K562 (cell line): ENCODE data around the gene TOM1. TPM values are rescaled to one million over a fixed set of nuclear protein-coding genes. Genes with fewer than 3 reads are reported as not detected.

Source experiments
- E2F6 ChIP-seq, 2 experiments: IDR thresholded peaks; 2 replicates each; pipeline ENCODE4 v1.6.1; 2011; ENCODE audit warnings: borderline replicate concordance in 1 of 2, control low read depth in 1 of 2, low read depth in 1 of 2, low read length in 1 of 2, mild to moderate bottlenecking in 1 of 2, mixed read lengths in 1 of 2, moderate library complexity in 1 of 2; ENCODE audit not compliant: insufficient read depth in 1 of 2, insufficient read length in 1 of 2, poor library complexity in 1 of 2, severe bottlenecking in 1 of 2; ENCODE audit errors: extremely low read depth in 1 of 2
- GTF2A2 ChIP-seq: IDR thresholded peaks from 2 replicates; pipeline ENCODE4 v1.6.1; 2016; ENCODE audit warnings: mild to moderate bottlenecking, missing genetic modification characterization, missing compliant biosample characterization
- KAT2B ChIP-seq: IDR thresholded peaks from one replicate; pipeline ENCODE4 v1.6.1; 2012; ENCODE audit warnings: low read depth, mild to moderate bottlenecking, control low read depth, inconsistent platforms, low read length, moderate library complexity
- KDM5B ChIP-seq: fragments of 200-600 bp; sonication (generic); IDR thresholded peaks from 2 replicates; pipeline ENCODE4 v1.6.1; 2012; ENCODE audit warnings: low read depth, mild to moderate bottlenecking, moderate library complexity, low read length, control low read depth, inconsistent platforms; ENCODE audit not compliant: insufficient replicate concordance
- MED1 ChIP-seq: sonication (generic); formaldehyde crosslinking; IDR thresholded peaks from 2 replicates; pipeline ENCODE4 v1.8.1; 2023; ENCODE audit warnings: missing genetic modification reagents, borderline replicate concordance
- MYNN ChIP-seq, 2 experiments: sonication (generic); formaldehyde crosslinking in 1 of 2; IDR thresholded peaks; 2 replicates each; pipeline versions ENCODE4 v1.5.0 to v1.6.1; 2016 to 2020; ENCODE audit warnings: antibody characterized with exemption in 1 of 2, missing genetic modification reagents in 1 of 2
- NCOA4 ChIP-seq: fragments of 450-650 bp; IDR thresholded peaks from 2 replicates; pipeline ENCODE4 v1.6.1; 2018; ENCODE audit warnings: mild to moderate bottlenecking; ENCODE audit not compliant: partially characterized antibody
- NR3C1 ChIP-seq: sonication (generic); formaldehyde crosslinking; IDR thresholded peaks from 2 replicates; pipeline ENCODE4 v1.8.1; 2022; ENCODE audit warnings: missing genetic modification reagents
- NRF1 ChIP-seq, 2 experiments: fragments of 450-650 bp; IDR thresholded peaks in 1 of 2; conservative IDR thresholded peaks in 1 of 2; 2 replicates each; pipeline ENCODE4 v1.6.1; 2014; ENCODE audit warnings: mild to moderate bottlenecking in 2 of 2
- PCBP2 ChIP-seq: fragments of 200-400 bp; formaldehyde crosslinking; IDR thresholded peaks from 2 replicates; pipeline ENCODE4 v1.6.1; 2018; ENCODE audit warnings: low read length, low read depth, mild to moderate bottlenecking, moderate library complexity; ENCODE audit not compliant: poor library complexity, severe bottlenecking
- POLR2AphosphoS5 ChIP-seq: IDR thresholded peaks from 2 replicates; pipeline ENCODE4 v1.6.1; 2011; ENCODE audit warnings: mild to moderate bottlenecking, low read depth, low read length, moderate library complexity; ENCODE audit not compliant: control insufficient read depth, insufficient read depth
- PRMT5 ChIP-seq: sonication (generic); formaldehyde crosslinking; IDR thresholded peaks from 2 replicates; pipeline ENCODE4 v1.5.0; 2020; ENCODE audit warnings: missing genetic modification reagents
- RBBP5 ChIP-seq: fragments of 200-600 bp; sonication (generic); IDR thresholded peaks from 2 replicates; pipeline ENCODE4 v1.6.1; 2012; ENCODE audit warnings: borderline replicate concordance, mild to moderate bottlenecking, low read length, control low read depth, inconsistent platforms; ENCODE audit not compliant: insufficient read depth, poor library complexity, severe bottlenecking
- SFPQ ChIP-seq: fragments of 200-400 bp; formaldehyde crosslinking; IDR thresholded peaks from 2 replicates; pipeline ENCODE4 v1.6.1; 2017; ENCODE audit warnings: mild to moderate bottlenecking, low read depth, low read length, moderate library complexity
- UBTF ChIP-seq, 2 experiments: IDR thresholded peaks; 2 replicates each; pipeline ENCODE4 v1.6.1; 2012; ENCODE audit warnings: improper control_type of control experiment in 2 of 2, low read depth in 2 of 2, low read length in 2 of 2, borderline replicate concordance in 1 of 2
- ZNF57 ChIP-seq: fragments of 450-650 bp; formaldehyde crosslinking; IDR thresholded peaks from 2 replicates; pipeline ENCODE4 v1.4.0; 2020; ENCODE audit warnings: mild to moderate bottlenecking, moderate library complexity
- polyA plus RNA-seq, 8 experiments: library from polyadenylated mRNA; depleted of rRNA in 4 of 8; stranded (reverse) in 5 of 8; unstranded in 3 of 8; fragments of >200 nt; fragmentation: Nextera tagmentation in 2 of 8; fragmentation: Illumina TruSeq in 1 of 8; extraction: Ambion mirVana in 2 of 8; extraction: Trizol in 1 of 8; gene quantifications; 2 replicates each; pipeline versions ENCODE4 v1.2.1 to v1.2.3, GENCODE V29; 2011 to 2014; ENCODE audit warnings: inconsistent platforms in 1 of 8, missing spikeins in 1 of 8
- total RNA-seq, 7 experiments: library from RNA; depleted of rRNA in 6 of 7; stranded (reverse); fragments of >200 nt in 6 of 7; fragmentation: Illumina TruSeq in 2 of 7; extraction: Trizol in 2 of 7; gene quantifications; 2 replicates each; pipeline versions ENCODE4 v1.2.1 to v1.2.3, GENCODE V29; 2011 to 2021; ENCODE audit warnings: low replicate concordance in 1 of 7
- TF ChIP-seq, protein P1 (sequence below), 2 experiments: fragments of 450-650 bp; conservative IDR thresholded peaks; 2 replicates each; pipeline ENCODE4 v1.6.1; 2017; ENCODE audit warnings: mild to moderate bottlenecking in 2 of 2, moderate library complexity in 2 of 2

TOM1 gene
- total and polyA plus RNA-seq, 9 of the 15 experiments (the other 6 are each of a cell fraction or from before 2014, with no cell fraction given), result 0.64 to 20.6 (median 12.0) TPM

DNA sequence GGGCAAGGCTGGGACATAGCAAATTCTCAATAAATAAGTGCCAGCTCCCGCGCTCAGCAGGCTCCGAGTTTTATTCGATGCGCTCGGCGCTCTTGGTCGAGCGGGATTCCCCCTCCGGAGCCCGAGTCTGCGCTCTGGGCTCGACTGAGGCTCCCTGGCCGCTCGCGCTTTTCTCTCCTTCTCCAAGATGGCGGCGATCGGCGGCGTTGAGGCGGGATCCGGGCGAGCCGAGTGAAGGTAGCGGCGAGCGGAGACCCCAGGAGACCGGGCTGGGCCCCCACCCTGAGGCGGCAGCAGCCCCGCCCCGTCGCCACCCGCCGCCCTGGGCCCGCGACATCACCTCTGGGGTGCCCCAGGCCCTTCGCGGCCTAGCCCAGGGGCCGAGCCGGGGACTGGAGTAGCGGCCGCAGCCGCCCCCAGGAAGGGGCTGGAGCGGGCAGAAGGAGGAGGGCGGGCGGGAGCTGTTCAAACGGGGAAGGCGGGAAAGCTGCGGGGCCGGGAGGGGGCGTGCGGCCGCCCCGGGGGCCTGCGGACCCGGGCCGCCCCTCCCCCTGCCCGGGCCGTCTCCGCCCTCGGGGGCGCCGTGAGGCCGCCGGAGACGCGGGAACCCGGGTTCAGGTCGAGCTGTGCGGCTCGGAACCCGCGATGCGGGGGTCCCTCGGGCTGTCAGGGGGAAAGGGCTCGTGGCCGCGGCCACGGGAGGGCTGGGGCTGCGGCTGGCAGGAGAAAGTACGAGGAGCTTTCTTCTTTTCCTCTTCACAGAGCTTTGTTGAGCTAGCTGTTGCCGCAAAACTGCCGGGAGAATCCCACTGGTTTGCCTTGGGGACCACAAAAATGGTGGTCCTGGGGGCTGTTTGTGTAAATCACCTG is 42.1 kb upstream of the TOM1 start, which contains the start of gene HMGXB4 (continued):
- no peak for TF ChIP-seq SFPQ
- TF ChIP-seq, protein P1, sequence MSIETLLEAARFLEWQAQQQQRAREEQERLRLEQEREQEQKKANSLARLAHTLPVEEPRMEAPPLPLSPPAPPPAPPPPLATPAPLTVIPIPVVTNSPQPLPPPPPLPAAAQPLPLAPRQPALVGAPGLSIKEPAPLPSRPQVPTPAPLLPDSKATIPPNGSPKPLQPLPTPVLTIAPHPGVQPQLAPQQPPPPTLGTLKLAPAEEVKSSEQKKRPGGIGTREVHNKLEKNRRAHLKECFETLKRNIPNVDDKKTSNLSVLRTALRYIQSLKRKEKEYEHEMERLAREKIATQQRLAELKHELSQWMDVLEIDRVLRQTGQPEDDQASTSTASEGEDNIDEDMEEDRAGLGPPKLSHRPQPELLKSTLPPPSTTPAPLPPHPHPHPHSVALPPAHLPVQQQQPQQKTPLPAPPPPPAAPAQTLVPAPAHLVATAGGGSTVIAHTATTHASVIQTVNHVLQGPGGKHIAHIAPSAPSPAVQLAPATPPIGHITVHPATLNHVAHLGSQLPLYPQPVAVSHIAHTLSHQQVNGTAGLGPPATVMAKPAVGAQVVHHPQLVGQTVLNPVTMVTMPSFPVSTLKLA (conservative IDR thresholded peaks at IDR 0.05), result peak in 1 of 2 experiments; percentile 56; a peak in 2 of 4 replicates
- TF ChIP-seq E2F6 (IDR thresholded peaks at IDR 0.05; ENCODE audit: borderline replicate concordance in 1 of 2, extremely low read depth in 1 of 2, insufficient read depth in 1 of 2, insufficient read length in 1 of 2, low read depth in 1 of 2, low read length in 1 of 2, poor library complexity in 1 of 2, severe bottlenecking in 1 of 2), result peak; percentile 56 to 71
- TF ChIP-seq KAT2B, result no peak
- no peak for TF ChIP-seq MYNN (IDR thresholded peaks at IDR 0.05)
- no peak for TF ChIP-seq MYNN (CRISPR knock-in tag; IDR thresholded peaks at IDR 0.05)
- TF ChIP-seq ZNF57 (CRISPR knock-in tag), result no peak
- peak; percentile 84 for TF ChIP-seq RBBP5
- TF ChIP-seq POLR2AphosphoS5, result peak; percentile 42; the same call in 1 of the 2 replicates
- TF ChIP-seq MED1 (CRISPR knock-in tag), result no peak
- TF ChIP-seq PRMT5 (CRISPR knock-in tag), result 0 out of 2 replicates have a peak, but pooled peaks have one; percentile 25
- peak; percentile 88 for TF ChIP-seq NCOA4
- TF ChIP-seq KDM5B, result peak; percentile 31
- 0 out of 2 replicates have a peak, but pooled peaks have one; percentile 21 for TF ChIP-seq NR3C1 (CRISPR knock-in tag)
- TF ChIP-seq NRF1 (conservative IDR thresholded peaks at IDR 0.05 in 1 of 2, IDR thresholded peaks at IDR 0.05 in 1 of 2), result peak; percentile 61 to 69
- TF ChIP-seq UBTF (IDR thresholded peaks at IDR 0.05; ENCODE audit: borderline replicate concordance in 1 of 2, low read depth in 2 of 2, low read length in 2 of 2), result peak; percentile 99 to 100
- TF ChIP-seq GTF2A2 (tag), result peak; percentile 74; the same call in 1 of the 2 replicates
- TF ChIP-seq PCBP2, result no peak
